ENCODE measurements around the gene BAIAP2L1.

- TF ChIP-seq CTCF (IDR thresholded peaks at IDR 0.05) (no peak), POLR2A (IDR thresholded peaks at IDR 0.05) (no peak)
Measured at GRCh38 chr7:98341106-98341505, 59.8 kb downstream of the BAIAP2L1 start.

Measured in uterus (tissue), 2 donors.